GM18907 (cell line): ENCODE measurements around the gene ZSWIM7.
"Not testable (repeated sequence)": the region's sequence is repeated elsewhere in the genome, so short reads cannot be mapped to it uniquely, and the experiment has no call there.

Experiments
- ATAC-seq: cut with Tn5 transposase; IDR thresholded peaks from one replicate; pipeline ENCODE4 v1.9.1; 2021; ENCODE audit warnings: mild to moderate bottlenecking, moderate library complexity; ENCODE audit not compliant: unreplicated experiment

Gene ZSWIM7

DNA sequence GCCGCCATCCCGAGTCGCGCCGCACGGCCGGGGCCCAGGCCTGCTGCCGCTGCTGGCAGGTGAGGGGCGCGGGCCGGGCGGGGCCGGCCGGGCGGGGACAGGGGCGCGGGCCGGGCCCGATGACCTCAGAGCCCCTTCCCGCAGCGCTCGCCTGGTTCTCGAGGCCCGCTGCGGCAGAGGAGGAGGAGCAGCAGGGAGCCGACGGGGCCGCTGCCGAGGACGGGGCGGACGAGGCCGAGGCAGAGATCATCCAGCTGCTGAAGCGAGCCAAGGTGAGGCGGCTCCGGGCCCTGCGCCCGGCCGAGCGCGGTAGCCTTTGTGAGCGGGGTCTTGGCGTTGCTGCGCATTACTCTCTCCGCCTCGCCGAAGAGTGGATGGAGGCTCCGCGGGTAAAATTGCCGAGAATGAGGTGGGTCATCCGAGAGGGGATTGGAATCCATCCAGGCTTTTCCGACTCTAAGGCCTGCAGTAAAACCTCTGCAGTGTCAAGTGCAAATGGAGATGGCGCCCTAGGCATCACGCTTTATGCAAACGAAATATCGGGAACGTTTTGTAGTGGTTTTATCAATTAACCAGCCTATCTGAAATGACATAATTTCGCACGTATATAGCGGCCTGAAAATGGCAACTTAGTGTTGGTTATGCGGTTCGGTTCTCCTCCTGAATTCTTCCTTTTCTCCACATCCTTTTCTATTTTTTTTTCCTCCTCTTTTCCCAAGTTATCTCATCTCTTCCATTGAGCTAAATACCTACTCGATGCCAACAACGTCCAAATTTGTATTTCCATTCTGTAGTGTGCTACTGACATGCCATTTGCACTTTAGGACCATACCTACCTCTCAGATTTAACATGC, 697 bp upstream of the ZSWIM7 start:
- ATAC-seq, result peak; percentile 30

DNA sequence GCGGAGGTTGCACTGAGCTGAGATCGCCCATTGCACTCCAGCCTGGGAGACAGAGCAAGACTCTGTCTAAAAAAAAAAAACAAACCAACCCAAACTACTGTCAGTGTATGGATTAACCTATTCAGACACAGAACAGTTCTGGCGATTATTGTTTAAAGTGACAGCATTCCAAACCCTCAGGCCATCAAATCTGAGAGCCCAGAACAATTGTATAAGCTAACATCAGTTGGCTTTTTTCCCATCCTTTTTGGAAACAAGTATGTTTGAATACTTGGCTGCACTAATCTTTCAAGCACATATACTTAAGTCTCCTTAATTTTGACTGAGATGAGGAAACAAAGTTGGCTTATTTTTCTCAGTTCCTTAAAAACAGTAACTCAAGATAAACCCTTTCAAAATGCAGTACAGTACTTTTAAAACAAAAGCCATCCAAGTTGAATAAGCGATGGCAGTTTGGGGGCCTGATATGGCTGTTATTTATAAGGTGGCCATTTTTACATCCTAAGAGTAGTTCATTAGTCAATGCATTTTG, 1.4 kb downstream of the ZSWIM7 start:
- ATAC-seq, result no peak

DNA sequence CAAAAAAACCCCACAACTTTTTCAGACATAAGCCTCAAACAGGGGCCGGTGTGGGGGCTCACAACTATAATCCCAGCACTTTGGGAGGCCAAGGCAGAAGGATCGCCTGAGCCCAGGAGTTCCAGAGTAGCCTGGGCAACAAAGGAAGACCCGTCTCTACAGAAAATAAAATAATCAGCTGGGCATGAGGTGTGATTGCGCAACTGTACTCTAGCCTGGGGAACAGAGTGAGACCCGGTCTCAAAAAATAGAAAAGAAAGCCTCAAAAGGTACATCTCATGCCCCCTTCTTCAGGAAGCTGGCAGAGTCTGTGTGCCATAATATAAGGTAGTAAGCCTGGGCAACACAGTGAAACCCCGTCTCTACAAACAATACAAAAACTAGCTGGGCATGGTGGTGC, 3.2 kb downstream of the ZSWIM7 start:
- ATAC-seq, result no peak

DNA sequence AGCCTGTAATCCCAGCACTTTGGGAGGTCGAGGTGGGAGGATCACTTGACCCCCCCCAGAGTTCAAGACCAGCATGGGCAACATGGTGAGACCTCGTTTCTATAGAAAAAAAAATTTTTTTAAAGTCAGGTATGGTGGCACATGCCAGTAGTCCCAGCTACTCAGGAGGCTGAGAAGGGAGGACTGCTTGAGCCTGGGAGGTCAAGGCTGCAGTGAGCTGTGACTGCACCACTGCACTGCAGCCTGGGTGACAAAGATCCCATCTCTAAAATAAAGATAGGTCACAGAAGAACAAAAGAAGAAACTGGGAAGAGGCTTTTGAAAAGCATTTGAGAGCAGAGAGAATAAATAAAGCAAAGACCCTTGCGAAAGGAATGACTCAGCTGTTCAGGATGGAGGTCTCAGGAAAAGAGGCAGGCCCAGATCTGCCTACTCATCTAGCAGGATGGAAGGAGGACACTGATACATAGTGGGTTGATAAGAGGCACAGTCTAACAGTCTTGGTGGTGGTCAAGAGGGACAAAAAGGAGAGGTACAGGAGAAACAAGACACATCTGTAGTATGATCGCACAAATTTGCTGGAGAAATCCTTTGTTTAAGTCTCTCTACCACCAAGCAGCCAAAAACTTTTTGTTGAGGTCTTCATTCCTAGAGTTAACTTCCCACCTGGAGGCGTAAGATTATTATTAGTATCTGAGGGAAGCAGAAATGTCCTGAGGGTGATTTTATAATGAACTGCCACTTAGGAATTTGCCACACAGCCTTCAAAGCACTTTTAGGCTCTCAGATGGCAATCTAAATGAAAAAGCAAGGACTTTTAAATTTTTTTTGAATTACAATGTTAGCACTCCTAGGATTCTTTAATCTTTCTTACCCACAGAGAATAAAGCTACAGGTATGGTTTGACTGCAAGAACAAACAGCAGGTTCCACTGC, 17.6 kb downstream of the ZSWIM7 start:
- no peak for ATAC-seq

DNA sequence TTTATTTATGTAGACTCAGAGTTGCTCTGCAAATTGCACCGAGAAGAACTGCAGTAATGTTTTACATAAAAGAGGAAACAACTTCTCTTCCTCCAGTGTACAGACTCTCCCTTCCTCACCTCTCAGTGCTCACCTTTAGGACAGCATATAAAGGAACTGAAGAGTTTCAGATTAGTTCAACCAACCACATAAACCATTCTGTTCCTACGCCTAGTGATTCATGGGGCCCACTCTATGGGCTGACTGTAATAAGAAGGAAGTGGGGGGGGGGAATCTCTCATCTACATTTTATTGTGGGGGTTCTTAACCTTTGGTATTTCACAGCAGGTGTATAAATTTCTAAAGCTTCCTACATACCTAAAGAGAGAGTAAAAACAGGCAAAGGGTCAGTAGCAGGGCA, 18.3 kb downstream of the ZSWIM7 start:
- peak; percentile 84 for ATAC-seq

DNA sequence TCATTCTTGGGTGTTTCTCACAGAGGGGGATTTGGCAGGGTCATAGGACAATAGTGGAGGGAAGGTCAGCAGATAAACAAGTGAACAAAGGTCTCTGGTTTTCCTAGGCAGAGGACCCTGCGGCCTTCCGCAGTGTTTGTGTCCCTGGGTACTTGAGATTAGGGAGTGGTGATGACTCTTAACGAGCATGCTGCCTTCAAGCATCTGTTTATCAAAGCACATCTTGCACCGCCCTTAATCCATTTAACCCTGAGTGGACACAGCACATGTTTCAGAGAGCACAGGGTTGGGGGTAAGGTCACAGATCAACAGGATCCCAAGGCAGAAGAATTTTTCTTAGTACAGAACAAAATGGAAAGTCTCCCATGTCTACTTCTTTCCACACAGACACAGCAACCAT, 20.5 kb downstream of the ZSWIM7 start:
- ATAC-seq, result not testable (repeated sequence)

DNA sequence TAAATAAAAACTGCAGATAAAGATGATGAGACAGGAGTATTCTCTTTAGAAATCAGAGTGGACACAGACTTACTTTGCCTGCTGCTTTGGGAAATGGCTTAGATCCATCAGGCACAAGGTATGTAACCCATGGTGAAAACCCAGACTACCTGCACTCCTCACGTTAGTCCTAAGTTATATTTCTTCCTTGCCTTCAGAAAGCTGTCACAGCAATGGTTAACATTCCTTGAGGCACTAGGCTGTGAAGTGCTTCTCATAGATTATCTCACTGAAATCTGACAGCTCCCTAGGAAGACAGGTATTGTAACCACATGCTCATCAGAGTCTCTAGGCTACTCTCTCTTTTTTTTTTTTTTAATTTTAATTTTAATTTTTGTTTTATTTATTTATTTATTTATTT, 20.9 kb downstream of the ZSWIM7 start:
- no peak for ATAC-seq

DNA sequence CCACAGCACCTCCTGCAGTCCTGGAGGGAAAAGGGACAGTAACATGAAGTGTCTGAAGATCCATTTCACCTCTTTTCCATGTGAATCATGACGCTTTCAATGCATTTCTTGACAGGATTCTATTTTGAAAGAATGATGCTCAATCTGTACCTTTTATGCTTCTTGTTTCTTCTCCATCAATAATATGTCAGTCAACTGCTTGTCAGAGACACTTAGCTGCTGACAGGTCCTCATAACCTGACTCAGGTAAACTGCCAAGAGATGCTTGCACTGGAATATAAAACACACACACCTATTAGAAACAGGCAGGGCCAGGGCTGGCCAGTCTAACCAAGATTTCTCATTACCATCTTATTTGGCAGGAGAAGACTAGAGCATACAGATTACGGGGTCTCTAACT, 21.6 kb downstream of the ZSWIM7 start:
- no peak for ATAC-seq

DNA sequence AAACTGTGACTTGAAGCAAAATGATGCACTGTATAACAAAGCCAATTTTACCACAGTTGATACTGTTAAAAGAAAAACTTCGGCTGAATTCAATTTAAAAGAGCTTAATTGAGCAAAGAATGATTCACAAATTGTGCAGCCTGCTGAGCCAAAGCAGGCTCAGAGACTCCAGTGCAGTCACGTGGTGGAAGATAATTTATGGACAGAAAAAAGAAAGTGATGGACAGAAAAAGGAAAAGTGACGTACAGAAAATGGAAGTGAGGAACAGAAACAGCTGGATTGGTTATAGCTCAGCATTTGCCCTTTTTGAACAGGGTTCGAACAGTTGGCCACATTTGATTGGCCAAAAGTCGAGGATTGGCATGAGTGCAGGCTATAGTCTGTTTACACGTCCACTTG, 25.7 kb downstream of the ZSWIM7 start:
- no peak for ATAC-seq

DNA sequence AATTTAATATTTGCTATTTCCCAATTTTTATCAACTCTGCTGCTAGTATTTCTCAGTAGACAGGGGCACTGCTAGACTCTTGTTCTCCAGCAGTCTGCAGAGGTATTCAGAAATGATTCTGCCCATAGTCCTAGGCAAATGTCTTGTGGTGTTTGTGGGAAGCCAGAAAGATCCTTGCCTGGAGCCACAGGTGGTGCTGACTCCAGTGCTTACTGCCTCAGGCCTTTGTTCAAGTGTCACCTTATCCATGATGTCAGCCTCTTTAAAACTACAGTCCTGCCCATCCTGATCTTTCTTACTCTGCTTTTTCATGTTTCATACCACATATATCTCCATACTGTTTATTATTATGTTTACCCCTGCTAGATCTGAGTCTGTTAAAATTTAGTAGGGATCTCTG, 26.5 kb downstream of the ZSWIM7 start:
- no peak for ATAC-seq

DNA sequence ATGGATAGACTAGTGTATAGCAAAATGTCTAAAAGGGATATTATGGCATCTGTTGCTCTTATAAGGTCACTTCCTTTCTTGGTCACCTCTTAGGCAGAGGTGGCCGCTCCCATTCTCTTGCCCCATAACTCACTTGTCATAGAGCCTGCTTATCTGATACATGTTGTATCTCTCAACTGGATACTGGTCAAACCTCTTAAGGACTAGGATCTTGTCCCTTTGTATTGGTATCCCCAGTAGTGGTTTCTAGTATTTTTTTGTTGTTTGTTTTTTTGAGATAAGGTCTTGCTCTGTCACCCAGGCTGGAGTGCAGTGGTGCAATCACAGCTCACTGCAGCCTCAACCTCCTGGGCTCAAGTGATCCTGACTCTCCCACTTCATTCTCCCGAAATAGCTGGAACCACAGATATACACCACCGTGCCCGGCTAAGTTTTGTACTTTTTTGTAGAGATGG, 27.0 kb downstream of the ZSWIM7 start:
- ATAC-seq, result no peak

DNA sequence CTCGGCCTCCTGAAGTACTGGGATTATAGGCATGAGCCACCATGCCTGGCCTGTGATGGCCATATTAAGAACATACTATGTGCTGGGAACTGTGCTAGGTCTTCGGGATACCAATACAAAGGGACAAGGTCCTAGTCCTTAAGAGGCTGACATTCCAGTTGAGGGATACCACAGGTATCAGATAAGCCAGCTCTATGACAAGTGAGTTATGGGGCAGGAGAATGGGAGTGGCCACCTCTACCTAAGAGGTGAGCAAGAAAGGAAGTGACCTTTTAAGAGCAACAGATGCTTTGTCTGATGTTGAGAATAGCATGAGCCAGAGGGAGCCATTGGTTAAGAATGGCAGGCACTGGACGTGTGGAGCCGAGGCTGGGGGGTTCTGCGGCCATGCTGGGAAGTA, 27.6 kb downstream of the ZSWIM7 start:
- ATAC-seq, result no peak

DNA sequence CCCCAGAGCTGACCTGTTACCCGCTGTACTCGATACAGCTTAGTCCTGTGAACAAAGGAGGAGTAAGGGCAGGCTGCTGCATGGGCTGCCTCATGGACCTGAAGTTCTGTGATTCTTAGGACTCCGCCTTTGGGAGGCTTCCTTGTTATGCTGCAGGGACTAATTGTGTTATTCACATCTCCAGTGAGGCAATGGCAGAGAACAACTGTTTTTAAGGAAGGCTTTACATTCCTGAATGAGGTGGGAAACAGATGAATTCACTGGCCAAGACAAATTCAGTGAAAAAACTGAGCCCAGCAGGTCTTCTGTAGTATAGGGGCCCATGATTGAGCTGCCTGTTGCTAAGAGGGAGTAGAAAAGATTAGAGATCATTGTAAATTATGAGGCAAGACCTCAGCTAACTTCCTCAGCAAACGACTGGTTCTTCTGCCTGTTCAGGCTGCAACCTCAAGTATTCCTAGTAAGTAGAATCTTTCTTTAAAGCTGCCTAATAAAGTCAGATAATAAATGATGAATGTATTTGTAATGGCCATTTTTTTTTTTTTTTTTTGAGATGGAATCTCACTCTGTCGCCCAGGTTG, 28.3 kb downstream of the ZSWIM7 start:
- ATAC-seq, result no peak

DNA sequence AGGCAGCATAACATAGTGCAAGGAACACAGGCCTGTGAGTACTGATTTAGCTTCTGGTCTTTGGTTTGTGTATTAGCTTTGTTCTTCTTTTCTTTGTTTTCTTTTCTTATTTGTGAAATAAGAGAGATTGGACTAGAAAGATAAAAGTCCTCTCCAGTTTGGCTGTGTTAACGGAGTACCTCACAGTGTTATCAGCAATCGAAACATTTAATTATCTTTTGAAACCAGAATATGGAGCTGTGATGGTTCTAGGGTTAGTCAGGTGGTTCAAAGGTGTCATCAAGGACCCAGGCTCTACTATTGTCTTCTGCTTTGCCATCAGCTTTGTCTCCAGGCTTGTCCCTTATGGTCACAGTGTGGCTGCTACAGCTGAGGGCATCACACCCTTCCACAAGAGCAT, 29.0 kb downstream of the ZSWIM7 start:
- no peak for ATAC-seq

DNA sequence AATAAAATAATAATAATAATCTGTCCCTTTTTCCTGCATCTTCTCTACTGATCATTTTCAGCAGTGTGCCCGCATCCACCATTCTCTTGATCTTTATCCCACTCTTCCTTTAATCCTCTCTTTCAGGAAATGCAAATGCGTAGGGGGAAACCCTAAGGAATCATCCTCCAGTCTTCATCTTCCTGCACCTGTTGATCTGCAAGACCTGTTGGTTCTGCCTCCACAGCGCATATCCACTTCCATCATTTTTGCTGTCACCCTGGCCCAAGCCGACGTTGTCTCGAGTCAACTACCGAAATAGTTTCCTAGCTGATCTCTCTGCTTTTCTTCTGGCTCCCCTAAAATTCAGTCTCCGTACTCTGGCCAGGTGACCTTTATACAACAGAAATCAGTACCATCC, 30.0 kb downstream of the ZSWIM7 start:
- no peak for ATAC-seq

DNA sequence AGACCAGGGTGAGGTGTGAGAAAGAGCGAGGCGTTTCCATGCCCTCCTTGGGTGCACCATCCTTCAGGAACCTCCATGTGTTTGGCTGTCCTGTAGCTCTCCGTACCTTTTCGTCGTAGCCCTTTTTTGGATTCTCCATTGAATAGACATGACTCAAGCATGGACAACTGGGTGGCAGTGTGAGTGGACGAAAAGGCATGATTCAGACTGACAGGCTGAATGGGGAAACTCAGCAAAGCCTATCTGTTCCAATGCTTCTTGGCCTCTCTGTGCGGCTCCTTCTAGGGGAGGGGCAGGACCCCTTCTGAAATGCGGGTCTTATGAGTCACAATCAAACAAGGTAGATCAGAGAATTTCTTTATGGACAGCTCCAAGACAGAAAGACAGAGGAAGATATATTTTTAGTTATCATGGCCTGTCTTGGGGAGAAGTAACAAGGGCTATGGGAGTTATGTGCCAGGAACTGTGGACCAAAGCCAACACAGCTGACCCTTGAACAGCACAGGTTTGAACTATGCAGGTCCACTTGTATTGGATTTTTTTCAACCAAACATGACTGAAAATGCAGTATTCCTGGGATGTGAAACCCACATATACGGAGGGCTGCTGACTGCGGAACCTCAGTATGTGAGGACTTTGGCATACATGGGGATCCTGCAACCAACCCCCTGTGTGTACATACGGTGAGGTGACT, 31.7 kb downstream of the ZSWIM7 start:
- no peak for ATAC-seq

DNA sequence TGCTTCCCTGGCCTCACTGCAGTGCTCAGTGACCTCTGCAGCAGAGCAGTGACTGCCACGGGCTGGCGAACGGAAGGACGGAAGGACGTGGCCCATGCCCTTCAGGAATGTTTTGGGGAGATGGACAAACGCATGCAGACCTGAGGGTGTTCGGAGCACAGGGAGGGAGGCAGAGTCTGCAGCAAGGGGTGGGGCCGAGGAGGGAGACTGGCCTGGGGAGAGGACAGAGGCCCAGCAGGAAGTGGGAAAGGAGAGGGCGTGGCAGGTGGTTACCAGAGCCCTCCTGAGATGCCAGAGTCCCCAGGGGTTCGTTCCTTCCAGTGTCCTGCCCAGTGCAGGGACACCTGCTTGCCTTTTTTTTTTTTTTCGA, 32.6 kb downstream of the ZSWIM7 start:
- no peak for ATAC-seq

DNA sequence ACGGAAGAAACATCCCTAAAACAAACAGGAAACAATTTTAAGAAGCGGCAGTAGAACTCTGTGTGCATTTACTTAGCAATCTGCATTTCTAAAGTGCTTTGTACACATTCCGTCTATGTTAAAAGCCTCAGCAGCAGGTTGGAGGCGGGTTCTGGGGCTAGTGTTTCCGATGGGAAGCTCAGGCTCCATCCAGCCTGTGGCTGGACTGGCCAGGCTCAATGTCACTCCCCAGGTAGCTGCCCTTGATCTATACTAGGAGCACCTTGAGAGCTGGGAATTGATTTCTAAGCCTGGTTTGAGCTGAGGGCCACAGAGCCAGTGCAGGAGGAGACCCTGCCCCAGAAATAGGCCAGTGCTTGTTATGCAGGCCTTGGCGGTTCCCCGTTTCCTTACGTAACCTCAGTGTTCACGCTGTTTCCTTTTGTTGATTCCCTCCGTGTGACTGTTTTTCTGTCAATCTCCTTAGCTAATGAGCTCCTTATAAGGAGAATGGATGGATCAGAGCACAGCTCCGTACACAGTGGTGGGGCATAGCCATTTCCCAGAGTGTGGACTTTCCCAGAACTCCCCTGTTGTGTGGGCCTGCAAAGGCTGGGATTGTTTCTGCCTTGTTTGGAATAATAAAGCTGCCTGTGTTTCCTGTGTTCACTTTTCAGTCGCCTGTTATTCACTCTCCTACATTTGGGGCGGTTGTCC, 33.2 kb downstream of the ZSWIM7 start:
- ATAC-seq, result no peak

DNA sequence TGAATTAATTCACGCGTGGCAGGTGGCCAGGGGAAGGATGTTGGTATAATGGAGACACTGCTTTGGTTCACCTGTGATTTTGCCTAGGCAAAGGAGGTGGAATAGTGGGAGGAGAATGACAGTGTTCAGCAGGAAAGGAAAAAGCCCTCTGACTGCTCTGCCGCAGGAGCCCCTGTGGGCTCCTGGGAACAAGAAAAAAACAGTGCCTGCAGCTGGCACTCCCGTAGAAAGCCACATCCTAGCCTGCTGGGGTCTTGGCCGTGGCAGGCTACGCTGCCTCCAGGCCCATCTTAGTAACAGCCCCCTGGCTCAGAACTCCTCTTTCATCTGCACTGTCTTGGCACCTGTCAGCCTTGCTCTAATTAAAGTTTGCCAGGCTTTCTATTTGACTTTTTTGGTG, 34.0 kb downstream of the ZSWIM7 start:
- ATAC-seq, result no peak

DNA sequence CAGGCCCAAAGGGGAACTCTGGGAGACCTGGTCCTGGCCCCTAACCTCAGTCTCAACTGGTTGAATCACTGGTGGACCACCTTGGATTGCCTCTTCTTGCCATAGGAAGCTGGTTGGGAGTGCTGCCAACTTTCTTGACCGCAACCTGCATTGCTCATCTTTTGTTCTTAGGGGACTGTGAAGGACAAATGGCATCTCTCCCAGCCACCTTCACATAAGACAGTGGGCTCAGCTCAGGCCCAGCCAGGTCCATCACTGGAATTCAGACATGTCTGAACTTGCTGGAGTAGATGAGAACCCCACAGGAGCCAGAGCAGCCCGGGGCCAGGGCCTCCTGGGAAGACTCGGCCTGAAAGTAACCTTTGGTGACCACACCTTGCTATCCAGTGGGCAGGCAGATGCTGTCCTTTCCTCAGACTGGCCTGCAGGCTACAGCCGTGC, 35.8 kb downstream of the ZSWIM7 start:
- ATAC-seq, result no peak
